CD4-positive, alpha-beta T cell treated with Interleukin-17A for 1 hour (primary cell): Measurements from ENCODE around the gene USP20.

Source experiments
- DNase-seq: peaks from one replicate; pipeline ENCODE4 v3.0.0-alpha.2; 2020

The USP20 gene

DNA sequence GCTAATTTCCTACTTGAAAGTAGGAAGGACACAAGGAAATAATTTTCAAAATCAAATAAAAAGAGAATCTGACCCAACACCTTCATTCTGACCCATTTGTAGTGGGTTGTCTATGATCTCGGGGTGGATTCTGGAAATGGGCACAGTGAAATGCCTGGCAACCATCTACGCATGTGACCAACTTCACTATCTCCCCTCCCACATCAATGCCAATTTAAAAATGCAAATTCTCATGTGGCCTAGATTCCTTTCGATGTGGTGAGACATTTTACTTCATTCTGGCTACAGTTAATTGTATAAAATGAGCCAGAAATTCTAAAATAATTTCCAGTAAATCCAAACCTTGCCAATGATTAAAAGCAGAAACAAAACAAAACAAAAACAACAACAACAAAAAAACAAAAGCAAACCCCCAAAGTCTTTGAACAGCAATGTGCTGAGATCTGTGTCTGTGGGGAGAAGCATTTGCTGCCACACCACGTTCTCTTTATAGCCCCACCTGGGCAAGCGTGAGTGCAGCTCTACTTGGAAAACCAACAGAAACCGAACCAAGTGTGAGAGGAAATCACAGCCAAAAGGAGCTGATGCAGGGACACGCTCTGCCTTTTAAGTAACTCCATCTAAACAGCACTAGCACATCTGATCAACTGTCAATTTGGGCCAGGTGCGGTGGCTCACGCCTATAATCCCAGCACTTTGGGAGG, 59.0 kb downstream of the USP20 start:
- DNase-seq: peak; percentile 72

- DNase-seq: peak; percentile 58
Measured at GRCh38 chr9:129895376-129896268, 60.4 kb downstream of the USP20 start.

- DNase-seq: no peak
Measured at GRCh38 chr9:129897263-129897662, 62.0 kb downstream of the USP20 start.

DNA sequence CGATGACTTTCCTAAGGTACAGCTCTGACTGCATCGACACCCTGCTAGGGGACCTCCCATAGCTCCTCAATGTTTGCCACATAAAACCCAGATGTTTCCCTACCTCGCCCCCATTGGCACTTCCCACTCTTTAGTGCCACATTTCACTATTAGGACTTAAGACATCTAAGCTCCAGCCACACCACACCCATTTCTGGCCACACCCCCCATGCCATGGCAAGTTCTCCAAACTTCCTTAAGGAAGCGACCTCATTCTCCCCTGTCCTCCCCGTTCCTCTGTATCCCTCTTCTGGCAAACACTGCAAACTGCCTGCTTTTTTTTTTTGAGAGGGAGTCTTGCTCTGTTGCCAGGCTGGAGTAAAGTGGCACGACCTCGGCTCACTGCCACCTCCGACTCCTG, 62.9 kb downstream of the USP20 start:
- DNase-seq: no peak

GRCh38 chr9:129899620-129900019, 64.4 kb downstream of the USP20 start:
- no peak for DNase-seq

- no peak for DNase-seq
Measured at GRCh38 chr9:129900263-129901027, 65.2 kb downstream of the USP20 start.

DNA sequence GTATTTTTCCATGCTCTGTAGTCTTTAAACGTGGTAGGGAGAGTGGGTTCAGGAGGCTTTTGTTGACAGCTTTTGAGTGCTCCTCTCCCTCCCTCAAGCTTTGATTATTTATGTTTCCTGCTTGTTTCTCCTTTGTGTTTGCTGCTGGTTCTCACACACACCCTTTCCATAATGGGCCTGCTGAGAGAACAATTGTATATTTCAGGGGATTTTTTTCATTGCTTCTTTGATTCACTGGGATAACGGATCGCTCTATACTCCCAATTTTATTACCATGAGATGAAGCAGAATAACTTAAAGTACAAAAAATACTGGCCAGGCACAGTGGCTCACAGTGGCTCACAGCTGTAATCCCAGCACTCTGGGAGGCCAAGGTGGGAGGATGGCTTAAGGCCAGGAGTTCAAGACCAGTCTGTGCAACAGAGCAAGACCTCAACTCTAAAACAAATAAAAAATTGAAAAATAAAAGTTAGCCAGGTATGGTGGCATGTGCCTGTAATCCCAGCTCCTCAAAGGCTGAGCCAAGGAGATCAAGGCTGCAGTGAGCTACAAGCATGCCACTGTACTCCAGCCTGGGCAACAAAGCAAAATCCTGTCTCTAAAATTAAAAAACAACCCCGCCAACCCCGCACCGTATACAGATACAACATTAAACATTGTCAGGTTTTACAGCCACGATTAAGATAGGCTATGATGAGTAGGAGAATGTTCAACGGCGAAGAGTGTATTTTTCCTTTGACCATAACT, 66.9 kb downstream of the USP20 start:
- no peak for DNase-seq

GRCh38 chr9:129902740-129903134, 67.5 kb downstream of the USP20 start:
- no peak for DNase-seq

GRCh38 chr9:129904734-129905133, 69.5 kb downstream of the USP20 start:
- DNase-seq: no peak

DNA sequence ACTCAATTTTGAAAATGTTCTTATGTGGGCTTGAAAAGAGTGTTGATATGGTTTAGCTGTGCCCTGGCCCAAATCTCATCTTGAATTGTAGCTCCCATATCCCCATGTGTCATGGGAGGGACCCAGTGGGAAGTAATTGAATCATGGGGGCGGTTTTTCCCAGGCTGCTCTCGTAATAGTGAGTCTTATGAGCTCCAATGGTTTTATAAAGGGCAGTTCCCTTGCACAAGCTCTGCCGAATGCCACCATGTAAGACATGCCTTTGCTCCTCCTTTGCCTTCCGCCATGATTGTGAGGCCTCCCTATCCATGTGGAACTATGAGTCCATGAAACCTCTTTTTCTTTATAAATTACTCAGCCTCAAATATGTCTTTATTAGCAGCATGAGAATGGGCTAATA, 71.0 kb downstream of the USP20 start:
- DNase-seq: no peak

GRCh38 chr9:129907201-129907600, 71.9 kb downstream of the USP20 start:
- no peak for DNase-seq

- no peak for DNase-seq
Measured at GRCh38 chr9:129908906-129909305, 73.6 kb downstream of the USP20 start.

- no peak for DNase-seq
Measured at GRCh38 chr9:129909851-129910250, 74.6 kb downstream of the USP20 start.

GRCh38 chr9:129910628-129911567, 75.6 kb downstream of the USP20 start:
- DNase-seq: no peak

- DNase-seq: no peak
Measured at GRCh38 chr9:129914051-129914450, 78.8 kb downstream of the USP20 start.

- no peak for DNase-seq
Measured at GRCh38 chr9:129916707-129917106, 81.4 kb downstream of the USP20 start.

GRCh38 chr9:129918296-129918950, 83.2 kb downstream of the USP20 start:
- no peak for DNase-seq

- no peak for DNase-seq
Measured at GRCh38 chr9:129919277-129919676, 84.0 kb downstream of the USP20 start.

- no peak for DNase-seq
Measured at GRCh38 chr9:129919841-129920240, 84.6 kb downstream of the USP20 start.

DNA sequence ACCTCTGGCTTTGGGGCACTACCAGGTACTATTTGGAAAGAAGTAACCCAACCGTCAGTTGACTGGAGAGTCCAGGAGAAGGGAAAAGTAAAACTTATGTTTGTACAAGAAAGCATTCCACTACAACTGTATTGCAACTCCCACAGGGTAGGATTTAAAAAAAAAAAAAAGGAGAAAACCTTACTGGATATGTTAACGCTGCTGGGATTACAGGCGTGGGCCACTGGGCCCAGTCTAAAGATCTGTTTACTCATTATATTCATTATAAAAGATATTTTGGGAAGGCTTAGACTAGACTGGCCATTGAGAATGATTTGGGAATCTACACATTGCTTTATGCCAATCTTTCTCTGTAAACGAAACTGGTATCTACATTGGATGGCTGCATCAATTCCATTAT, 86.6 kb downstream of the USP20 start:
- no peak for DNase-seq

DNA sequence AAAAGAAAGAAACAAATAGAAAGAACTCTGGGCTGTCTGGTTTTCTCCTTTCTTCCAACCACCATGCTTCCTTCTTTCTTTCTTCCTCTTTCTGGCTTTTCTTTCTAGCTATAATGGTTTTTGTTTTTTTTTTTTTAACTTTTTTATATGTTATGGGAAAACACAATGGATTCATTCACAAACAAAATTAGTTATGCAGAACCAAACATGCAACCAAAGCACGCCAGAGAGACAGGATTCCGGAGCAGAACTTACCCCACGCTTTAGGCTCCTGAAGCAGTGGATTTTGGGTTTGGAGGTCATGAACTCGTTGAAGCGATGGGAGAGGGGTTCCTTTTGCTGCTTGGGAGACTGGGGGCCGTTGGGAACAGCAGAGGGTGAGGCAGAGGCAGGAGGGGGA, 88.3 kb downstream of the USP20 start:
- DNase-seq: no peak
